ENCODE data around the gene BTBD17.

BTBD17 gene

DNA sequence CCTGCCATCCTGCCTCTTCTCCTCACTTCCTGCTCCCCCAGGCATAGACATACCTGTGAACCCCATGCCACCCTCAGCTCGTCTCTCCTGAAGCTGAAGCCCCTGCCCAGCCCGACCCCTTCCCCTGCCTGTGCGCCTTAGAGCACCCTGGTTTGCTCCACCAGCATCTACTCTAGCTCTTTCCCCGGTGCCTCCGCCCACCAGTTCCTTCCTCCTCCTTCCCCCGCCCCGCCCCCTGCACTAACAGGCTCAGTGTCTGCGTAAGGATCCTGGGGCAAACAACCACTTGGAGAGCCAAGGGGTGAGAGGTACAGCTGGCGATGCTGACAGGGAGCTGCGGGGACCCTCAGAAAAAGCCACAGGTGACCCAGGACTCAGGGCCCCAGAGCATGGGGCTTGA is 7.6 kb upstream of the BTBD17 start:
- TF ChIP-seq, protein P1, sequence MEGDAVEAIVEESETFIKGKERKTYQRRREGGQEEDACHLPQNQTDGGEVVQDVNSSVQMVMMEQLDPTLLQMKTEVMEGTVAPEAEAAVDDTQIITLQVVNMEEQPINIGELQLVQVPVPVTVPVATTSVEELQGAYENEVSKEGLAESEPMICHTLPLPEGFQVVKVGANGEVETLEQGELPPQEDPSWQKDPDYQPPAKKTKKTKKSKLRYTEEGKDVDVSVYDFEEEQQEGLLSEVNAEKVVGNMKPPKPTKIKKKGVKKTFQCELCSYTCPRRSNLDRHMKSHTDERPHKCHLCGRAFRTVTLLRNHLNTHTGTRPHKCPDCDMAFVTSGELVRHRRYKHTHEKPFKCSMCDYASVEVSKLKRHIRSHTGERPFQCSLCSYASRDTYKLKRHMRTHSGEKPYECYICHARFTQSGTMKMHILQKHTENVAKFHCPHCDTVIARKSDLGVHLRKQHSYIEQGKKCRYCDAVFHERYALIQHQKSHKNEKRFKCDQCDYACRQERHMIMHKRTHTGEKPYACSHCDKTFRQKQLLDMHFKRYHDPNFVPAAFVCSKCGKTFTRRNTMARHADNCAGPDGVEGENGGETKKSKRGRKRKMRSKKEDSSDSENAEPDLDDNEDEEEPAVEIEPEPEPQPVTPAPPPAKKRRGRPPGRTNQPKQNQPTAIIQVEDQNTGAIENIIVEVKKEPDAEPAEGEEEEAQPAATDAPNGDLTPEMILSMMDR (IDR thresholded peaks at IDR 0.05; ENCODE audit: low read length, missing control alignments): no peak
- no peak for DNase-seq (ENCODE audit: low read depth)
- H3K4me3 ChIP-seq (replicated peaks; ENCODE audit: low read depth, low read length): no peak overlapping the region

- DNase-seq (ENCODE audit: low read depth): peak; percentile 63
- TF ChIP-seq, protein P1 (IDR thresholded peaks at IDR 0.05; ENCODE audit: low read length, missing control alignments): peak; percentile 93
- H3K4me3 ChIP-seq (replicated peaks; ENCODE audit: low read depth, low read length): no peak overlapping the region
Measured at GRCh38 chr17:74368341-74369081, 6.8 kb upstream of the BTBD17 start.

DNA sequence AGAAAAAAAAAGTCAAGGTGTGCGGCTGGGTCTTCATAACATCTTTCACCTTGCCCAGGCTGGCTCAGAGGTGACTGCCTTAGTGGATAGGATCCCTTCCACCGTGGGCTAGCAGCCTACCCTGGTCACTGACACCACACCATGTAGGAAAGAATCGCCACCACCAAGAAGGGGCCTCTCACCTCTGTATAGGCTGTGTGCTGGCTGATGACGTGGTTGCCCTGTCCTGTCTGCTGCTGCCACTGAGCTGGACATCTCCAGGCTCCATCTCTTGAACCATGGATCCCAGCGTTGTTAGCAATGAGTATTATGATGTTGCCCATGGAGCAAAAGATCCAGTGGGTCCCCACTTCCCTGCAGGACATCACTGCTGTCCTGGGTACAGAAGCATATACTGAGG is 5.5 kb upstream of the BTBD17 start, which contains the start of gene GPR142:
GPR142 (plus strand) TSS at position 301 of the 400 bp plus-strand sequence. CDS start 2,035 bp downstream, outside the sequence.
- TF ChIP-seq, protein P1 (IDR thresholded peaks at IDR 0.05; ENCODE audit: low read length, missing control alignments): no peak
- no peak within 1 kb of the TSS for H3K4me3 ChIP-seq (replicated peaks; ENCODE audit: low read depth, low read length)
- DNase-seq (ENCODE audit: low read depth): no peak

- no peak for DNase-seq (ENCODE audit: low read depth)
- TF ChIP-seq, protein P1 (IDR thresholded peaks at IDR 0.05; ENCODE audit: low read length, missing control alignments): no peak
- H3K4me3 ChIP-seq (replicated peaks; ENCODE audit: low read depth, low read length): no peak overlapping the region
Measured at GRCh38 chr17:74362810-74363498, 1.3 kb upstream of the BTBD17 start.

DNA sequence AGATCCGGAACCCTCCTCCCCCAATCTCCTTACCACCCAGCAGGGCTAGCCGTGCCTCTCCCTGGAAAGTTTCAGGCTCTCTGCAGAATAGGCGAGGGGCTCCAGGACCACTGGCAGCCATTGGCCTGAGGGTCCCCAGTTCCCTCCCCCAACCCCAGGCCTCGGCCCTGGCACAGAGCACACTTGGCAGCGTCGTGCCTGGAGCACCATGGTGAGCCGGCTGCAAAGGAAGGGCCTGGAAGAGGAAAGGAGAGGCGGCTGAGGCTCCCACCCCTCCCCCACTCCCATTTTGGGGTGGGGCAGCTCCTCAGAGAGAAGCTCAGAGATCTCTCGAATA is 369 bp upstream of the BTBD17 start:
- no peak for DNase-seq (ENCODE audit: low read depth)
- TF ChIP-seq, protein P1 (IDR thresholded peaks at IDR 0.05; ENCODE audit: low read length, missing control alignments): no peak
- H3K4me3 ChIP-seq (replicated peaks; ENCODE audit: low read depth, low read length): no peak overlapping the region

DNA sequence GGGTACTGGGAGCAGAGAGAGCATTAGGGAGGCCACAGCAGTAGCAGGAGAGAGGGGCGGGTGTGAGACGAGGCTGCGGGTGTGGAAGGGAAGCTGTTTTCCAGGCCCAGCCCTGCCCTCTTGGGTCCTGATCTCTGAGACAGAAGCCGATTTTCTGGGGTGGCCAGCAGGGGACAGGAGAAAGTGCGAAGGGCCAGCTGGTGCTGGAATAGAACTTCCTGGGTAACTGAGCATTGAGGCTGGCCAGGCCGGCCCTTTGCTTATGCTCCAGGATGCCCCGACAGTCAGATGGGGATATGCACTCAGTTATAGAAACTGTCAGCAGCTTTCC is 804 bp downstream of the BTBD17 start:
- no peak overlapping the region for H3K4me3 ChIP-seq (replicated peaks; ENCODE audit: low read depth, low read length)
- TF ChIP-seq, protein P1 (IDR thresholded peaks at IDR 0.05; ENCODE audit: low read length, missing control alignments): no peak
- DNase-seq (ENCODE audit: low read depth): no peak

All from fibroblast of pulmonary artery (primary cell).